Mucosa of rectum (tissue), 2 donors: ENCODE data around the gene C5orf58.

ENCODE experiments used
- H3K27ac ChIP-seq, 2 donors: one replicate each; pipeline ENCODE4 v1.7.0; 2013; ENCODE audit warnings: inconsistent platforms in 2 of 2, low read depth in 2 of 2, low read length in 2 of 2
- H3K27me3 ChIP-seq, 2 donors: one replicate each; pipeline ENCODE4 v1.7.0; 2013; ENCODE audit warnings: low read length in 2 of 2; ENCODE audit not compliant: control insufficient read depth in 2 of 2, insufficient read depth in 2 of 2
- H3K36me3 ChIP-seq, 2 donors: one replicate each; pipeline ENCODE4 v1.7.0; 2013; ENCODE audit warnings: low read length in 2 of 2; ENCODE audit not compliant: control insufficient read depth in 2 of 2, insufficient read depth in 2 of 2
- H3K4me1 ChIP-seq, 2 donors: one replicate each; pipeline ENCODE4 v1.7.0; 2013; ENCODE audit warnings: low read length in 2 of 2, mild to moderate bottlenecking in 1 of 2; ENCODE audit not compliant: control insufficient read depth in 2 of 2, insufficient read depth in 2 of 2
- H3K4me3 ChIP-seq, 2 donors: one replicate each; pipeline ENCODE4 v1.7.0; 2013; ENCODE audit warnings: low read length in 2 of 2
- H3K9ac ChIP-seq, 2 donors: one replicate each; pipeline ENCODE4 v1.7.0; 2013; ENCODE audit warnings: low read length in 2 of 2, low read depth in 1 of 2, mild to moderate bottlenecking in 1 of 2
- H3K9me3 ChIP-seq, 2 donors: one replicate each; pipeline ENCODE4 v1.7.0; 2013; ENCODE audit warnings: low read length in 2 of 2; ENCODE audit not compliant: control insufficient read depth in 2 of 2
- donor health status: healthy.
- donor health status: Normal muscosa, but diverticular disease.

C5orf58 gene

GRCh38 chr5:170202117-170202516 is 30.7 kb upstream of the C5orf58 start:
- H3K4me1 ChIP-seq = no peaks in the 10 kb centered on the region
- H3K9me3 ChIP-seq = no peaks in the 10 kb centered on the region
- no peak overlapping the region for H3K9ac ChIP-seq
- no peak overlapping the region for H3K27ac ChIP-seq
- H3K27me3 ChIP-seq = no peaks in the 10 kb centered on the region
- no peaks in the 10 kb centered on the region for H3K36me3 ChIP-seq
- no peak overlapping the region for H3K4me3 ChIP-seq

- no peaks in the 10 kb centered on the region for H3K27me3 ChIP-seq
- no peaks in the 10 kb centered on the region for H3K4me1 ChIP-seq
- H3K9ac ChIP-seq = no peak overlapping the region
- H3K4me3 ChIP-seq = no peak overlapping the region
- no peaks in the 10 kb centered on the region for H3K36me3 ChIP-seq
- H3K9me3 ChIP-seq = no peaks in the 10 kb centered on the region
- H3K27ac ChIP-seq = no peak overlapping the region
Measured at GRCh38 chr5:170204202-170204601, 28.6 kb upstream of the C5orf58 start.

GRCh38 chr5:170206216-170206615 is 26.6 kb upstream of the C5orf58 start:
- Histone ChIP-seq H3K9me3 (no peaks in the 10 kb centered on the region), H3K36me3 (no peaks in the 10 kb centered on the region), H3K4me3 (no peak overlapping the region), H3K4me1 (no peaks in the 10 kb centered on the region), H3K27ac (no peak overlapping the region), H3K9ac (no peak overlapping the region), H3K27me3 (no peaks in the 10 kb centered on the region)

GRCh38 chr5:170206958-170207357 is 25.8 kb upstream of the C5orf58 start:
- H3K27me3 ChIP-seq = no peaks in the 10 kb centered on the region

GRCh38 chr5:170211575-170212334 is 21.0 kb upstream of the C5orf58 start:
- Histone ChIP-seq H3K36me3 (no peaks in the 10 kb centered on the region), H3K9ac (no peak overlapping the region), H3K4me3 (no peak overlapping the region)

More at GRCh38 chr5:170206958-170207357, 25.8 kb upstream of the C5orf58 start:
- H3K9me3 ChIP-seq = no peaks in the 10 kb centered on the region
- H3K4me3 ChIP-seq = no peak overlapping the region
- no peak overlapping the region for H3K9ac ChIP-seq
- no peaks in the 10 kb centered on the region for H3K4me1 ChIP-seq
- no peaks in the 10 kb centered on the region for H3K36me3 ChIP-seq
- no peak overlapping the region for H3K27ac ChIP-seq

GRCh38 chr5:170216257-170216864 is 16.4 kb upstream of the C5orf58 start:
- Histone ChIP-seq H3K9ac (no peak overlapping the region), H3K27ac (no peak overlapping the region), H3K27me3 (no peaks in the 10 kb centered on the region), H3K36me3 (no peaks in the 10 kb centered on the region), H3K4me1 (no peaks in the 10 kb centered on the region), H3K4me3 (no peak overlapping the region), H3K9me3 (no peaks in the 10 kb centered on the region)

More at GRCh38 chr5:170211575-170212334, 21.0 kb upstream of the C5orf58 start:
- H3K27me3 ChIP-seq = no peaks in the 10 kb centered on the region
- no peaks in the 10 kb centered on the region for H3K9me3 ChIP-seq
- no peaks in the 10 kb centered on the region for H3K4me1 ChIP-seq
- no peak overlapping the region for H3K27ac ChIP-seq

- no peak overlapping the region for H3K4me3 ChIP-seq
- no peaks in the 10 kb centered on the region for H3K9me3 ChIP-seq
- no peak overlapping the region for H3K9ac ChIP-seq
- no peaks in the 10 kb centered on the region for H3K4me1 ChIP-seq
- H3K36me3 ChIP-seq = no peaks in the 10 kb centered on the region
- no peak overlapping the region for H3K27ac ChIP-seq
- H3K27me3 ChIP-seq = no peaks in the 10 kb centered on the region
Measured at GRCh38 chr5:170217831-170218230, 15.0 kb upstream of the C5orf58 start.

- no peaks in the 10 kb centered on the region for H3K36me3 ChIP-seq
- no peak overlapping the region for H3K4me3 ChIP-seq
- H3K27me3 ChIP-seq = no peaks in the 10 kb centered on the region
- no peaks in the 10 kb centered on the region for H3K9me3 ChIP-seq
- H3K9ac ChIP-seq = no peak overlapping the region
- H3K27ac ChIP-seq = no peak overlapping the region
- no peaks in the 10 kb centered on the region for H3K4me1 ChIP-seq
Measured at GRCh38 chr5:170218726-170219125, 14.1 kb upstream of the C5orf58 start.

GRCh38 chr5:170219615-170220014 is 13.2 kb upstream of the C5orf58 start:
- Histone ChIP-seq H3K4me1 (no peaks in the 10 kb centered on the region), H3K27ac (no peak overlapping the region), H3K4me3 (no peak overlapping the region), H3K9me3 (no peaks in the 10 kb centered on the region), H3K27me3 (no peaks in the 10 kb centered on the region), H3K36me3 (no peaks in the 10 kb centered on the region), H3K9ac (no peak overlapping the region)

- H3K27ac ChIP-seq = no peak overlapping the region
- no peaks in the 10 kb centered on the region for H3K9me3 ChIP-seq
- H3K4me1 ChIP-seq = no peaks in the 10 kb centered on the region
- no peaks in the 10 kb centered on the region for H3K36me3 ChIP-seq
- H3K9ac ChIP-seq = no peak overlapping the region
- no peaks in the 10 kb centered on the region for H3K27me3 ChIP-seq
- H3K4me3 ChIP-seq = no peak overlapping the region
Measured at GRCh38 chr5:170220191-170220590, 12.6 kb upstream of the C5orf58 start.
